T47D (cell line): ENCODE results near the gene BHLHE40.
"Not testable (repeated sequence)": the region's sequence is repeated elsewhere in the genome, so short reads cannot be mapped to it uniquely, and the experiment has no call there.

Experiments used
- DNase-seq, 2 experiments: peaks; one replicate each; pipeline versions ENCODE4 v3.0.0 to v3.0.0-alpha.2; 2011 to 2012; ENCODE audit warnings: low read depth in 1 of 2, low spot score in 1 of 2
- JUND ChIP-seq: IDR thresholded peaks from 2 replicates; pipeline ENCODE4 v1.6.1; 2012; ENCODE audit warnings: low read depth
- in situ Hi-C: cut with HindIII; loops from 2 replicates; pipeline ENCODE4 v1.10.0; 2016; ENCODE audit warnings: low sequenced_read_pairs, low pct_unique_long_range_greater_than_20kb

Gene BHLHE40

DNA sequence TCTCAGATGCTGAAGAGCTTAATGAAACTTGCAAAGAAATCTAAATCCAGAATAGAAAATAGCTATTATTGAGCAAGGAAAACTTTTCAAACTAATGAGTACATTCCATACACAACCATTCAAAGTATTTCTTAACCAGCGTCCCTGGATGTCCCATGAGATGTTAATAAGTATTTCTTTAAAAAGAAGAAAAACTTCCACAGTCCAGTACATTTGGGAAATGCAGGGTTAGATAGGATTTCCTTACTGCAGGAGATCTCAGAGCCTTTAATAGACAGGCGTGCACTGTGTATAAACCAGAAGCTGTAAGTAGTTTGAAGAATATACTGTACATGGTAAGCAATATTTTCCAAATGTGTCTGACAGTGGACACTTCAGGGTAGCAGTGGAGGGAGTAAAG is 29.6 kb upstream of the BHLHE40 start:
- TF ChIP-seq JUND, result no peak
- in situ Hi-C loops, result no loop called here
- DNase-seq, result no peak

DNA sequence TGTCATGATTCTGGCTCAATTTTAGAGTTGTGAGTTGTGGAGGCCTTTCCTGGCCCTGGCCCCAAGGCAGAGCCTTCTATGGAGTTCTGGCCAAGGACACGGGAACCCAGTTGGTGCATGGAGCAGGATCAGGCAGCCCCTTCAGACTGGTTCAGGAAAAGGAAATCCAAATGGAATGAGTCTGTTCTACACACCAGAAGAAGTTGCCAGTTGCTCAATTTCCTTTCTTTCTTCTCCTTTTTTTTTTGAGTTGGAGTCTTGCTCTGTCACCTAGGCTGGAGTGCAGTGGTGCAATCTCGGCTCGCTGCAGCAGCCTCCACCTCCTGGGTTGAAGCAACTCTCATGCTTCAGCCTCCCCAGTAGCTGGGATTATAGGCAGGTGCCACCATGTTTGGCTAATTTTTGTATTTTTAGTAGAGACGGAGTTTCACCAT is 28.9 kb upstream of the BHLHE40 start:
- in situ Hi-C loops, result no loop called here
- TF ChIP-seq JUND, result no peak
- no peak for DNase-seq

DNA sequence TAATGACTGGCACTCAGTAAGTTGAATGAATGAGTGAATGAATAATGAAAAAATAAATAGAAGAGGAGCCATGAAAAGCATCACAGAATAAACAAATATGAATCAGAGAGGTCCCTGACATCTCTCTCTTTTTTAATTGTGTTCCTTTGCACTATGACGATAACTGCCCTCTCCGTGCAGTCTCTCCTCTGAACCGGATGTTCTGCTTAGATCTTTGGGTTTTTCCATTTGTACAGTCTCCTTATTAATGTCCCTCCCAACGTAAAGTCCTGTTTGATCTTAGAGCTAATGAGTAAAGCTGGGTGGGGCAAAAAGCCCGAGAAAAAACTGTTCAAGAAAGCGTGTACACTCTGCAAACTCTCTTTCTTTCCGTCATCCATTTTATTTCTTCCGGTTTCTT is 28.3 kb upstream of the BHLHE40 start:
- DNase-seq, result no peak
- no peak for TF ChIP-seq JUND
- in situ Hi-C loops, result no loop called here

DNA sequence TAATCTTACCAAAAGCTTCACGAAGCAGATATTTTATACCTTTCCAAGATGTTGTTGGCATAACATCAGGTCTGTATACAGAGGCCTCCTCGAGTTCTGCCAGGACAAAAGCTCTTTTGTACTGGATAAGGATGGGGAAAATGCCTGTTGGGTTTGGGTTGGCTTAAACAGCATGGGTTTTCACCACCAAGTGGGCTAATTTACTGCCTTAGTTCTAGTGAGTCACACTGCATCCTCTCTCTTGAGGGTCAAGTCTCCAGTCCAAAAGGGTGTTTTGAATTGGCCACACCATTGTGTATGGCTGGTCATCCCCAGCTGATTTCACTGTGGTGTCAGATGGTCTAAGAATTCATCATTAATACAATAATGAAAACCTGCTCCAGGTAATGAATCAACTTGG is 26.1 kb upstream of the BHLHE40 start:
- no peak for TF ChIP-seq JUND
- DNase-seq, result no peak
- in situ Hi-C loops, result no loop called here

GRCh38 chr3:4954256-4955000 is 24.8 kb upstream of the BHLHE40 start:
- no peak for DNase-seq
- TF ChIP-seq JUND, result no peak
- in situ Hi-C loops, result no loop called here

DNA sequence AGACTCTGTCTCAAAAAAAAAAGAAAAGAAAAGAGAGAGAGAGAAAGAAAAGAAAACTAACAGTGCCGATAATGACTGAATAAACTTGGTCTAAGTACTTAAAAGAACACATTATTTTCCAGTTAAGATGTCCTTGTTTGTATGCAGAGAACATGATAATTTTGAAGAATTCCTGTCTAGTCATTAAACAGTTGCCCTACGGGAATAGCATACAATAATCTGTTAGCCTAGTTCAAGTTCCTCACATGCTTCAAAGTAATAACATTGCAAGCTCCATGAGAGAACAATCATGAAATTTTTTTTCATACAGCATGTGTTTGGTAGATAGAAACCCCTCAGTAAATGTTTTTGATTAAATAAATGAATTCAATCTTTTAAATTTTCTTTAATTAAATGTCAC is 23.1 kb upstream of the BHLHE40 start:
- DNase-seq, result no peak
- no peak for TF ChIP-seq JUND
- in situ Hi-C loops, result no loop called here

GRCh38 chr3:4956738-4957137 is 22.5 kb upstream of the BHLHE40 start:
- in situ Hi-C loops, result no loop called here
- no peak for TF ChIP-seq JUND
- DNase-seq, result no peak

- no peak for DNase-seq
- no peak for TF ChIP-seq JUND
- in situ Hi-C loops, result no loop called here
These were observed 21.3 kb upstream of the BHLHE40 start for GRCh38 chr3:4957978-4958377.

GRCh38 chr3:4959180-4959579 is 20.1 kb upstream of the BHLHE40 start:
- in situ Hi-C loops, result no loop called here
- no peak for TF ChIP-seq JUND
- no peak for DNase-seq

- in situ Hi-C loops, DNase-seq: not testable (repeated sequence)
These were observed 17.4 kb upstream of the BHLHE40 start for GRCh38 chr3:4961865-4962264.

DNA sequence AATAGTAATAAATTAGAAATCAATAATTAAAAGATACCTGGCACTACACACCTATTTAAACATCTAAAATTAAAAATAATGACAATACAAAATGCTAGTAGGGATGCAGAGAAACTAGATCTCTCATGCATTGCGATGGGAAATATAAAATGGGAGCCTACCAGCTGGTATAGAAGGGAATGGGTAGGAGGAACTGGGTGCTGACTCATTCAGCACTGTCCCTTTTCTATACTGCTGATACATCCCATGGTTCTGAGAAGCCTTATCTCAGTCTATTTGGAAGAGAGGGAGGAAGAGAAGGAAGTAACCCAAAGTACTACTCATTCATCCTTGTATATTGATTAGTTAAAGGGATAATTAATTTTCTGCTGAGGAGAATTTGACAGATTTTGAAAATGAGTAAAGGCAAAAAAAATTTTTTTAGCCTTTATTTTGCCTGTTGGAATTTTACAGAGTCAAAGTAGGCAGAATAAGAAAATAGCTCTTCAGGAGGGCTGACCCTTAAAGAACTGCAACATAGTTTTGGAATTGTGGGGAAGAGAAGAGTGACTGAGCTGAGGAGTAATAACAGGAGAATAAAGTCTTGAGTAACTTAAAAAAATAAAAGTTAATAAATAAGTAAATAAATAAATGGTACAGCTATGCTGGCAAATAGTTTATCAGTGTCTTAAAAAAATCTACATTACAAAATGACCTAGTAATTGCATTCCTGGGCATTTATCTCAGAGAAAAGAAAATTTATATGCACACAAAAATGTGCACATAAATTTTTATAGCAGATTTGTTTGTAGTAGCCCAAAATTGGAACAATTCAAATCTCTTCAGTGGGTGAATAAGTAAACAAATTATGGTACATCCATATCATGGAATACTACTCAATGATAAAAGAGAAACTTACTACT is 15.3 kb upstream of the BHLHE40 start:
- TF ChIP-seq JUND, result no peak
- DNase-seq, result no peak
- in situ Hi-C loops, result no loop called here

DNA sequence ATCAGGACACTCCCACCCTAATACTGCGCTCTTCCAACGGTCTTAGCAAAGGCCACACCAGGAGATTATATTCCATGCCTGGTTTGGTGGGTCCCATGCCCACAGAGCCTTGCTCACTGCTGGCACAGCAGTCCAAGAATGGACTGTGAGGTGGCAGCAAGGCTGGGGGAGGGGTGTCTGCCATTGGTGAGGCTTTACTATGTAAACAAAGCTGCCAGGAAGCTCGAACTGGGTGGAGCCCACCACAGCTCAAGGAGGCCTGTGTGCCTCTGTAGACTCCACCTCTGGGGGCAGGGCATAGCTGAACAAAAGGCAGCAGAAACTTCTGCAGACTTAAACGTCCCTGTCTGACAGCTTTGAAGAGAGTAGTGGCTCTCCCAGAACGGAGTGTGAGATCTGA is 13.2 kb upstream of the BHLHE40 start:
- in situ Hi-C loops, DNase-seq: not testable (repeated sequence)

DNA sequence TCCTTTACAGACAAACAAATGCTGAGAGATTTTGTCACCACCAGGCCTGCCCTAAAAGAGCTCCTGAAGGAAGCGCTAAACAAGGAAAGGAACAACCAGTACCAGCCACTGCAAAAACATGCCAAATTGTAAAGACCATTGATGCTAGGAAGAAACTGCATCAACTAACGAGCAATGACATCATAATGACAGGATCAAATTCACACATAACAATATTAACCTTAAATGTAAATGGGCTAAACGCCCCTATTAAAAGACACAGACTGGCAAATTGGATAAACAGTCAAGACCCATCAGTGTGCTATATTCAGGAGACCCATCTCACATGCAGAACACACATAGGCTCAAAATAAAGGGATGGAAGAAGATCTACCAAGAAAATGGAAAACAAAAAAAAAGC is 11.6 kb upstream of the BHLHE40 start:
- DNase-seq, in situ Hi-C loops: not testable (repeated sequence)

DNA sequence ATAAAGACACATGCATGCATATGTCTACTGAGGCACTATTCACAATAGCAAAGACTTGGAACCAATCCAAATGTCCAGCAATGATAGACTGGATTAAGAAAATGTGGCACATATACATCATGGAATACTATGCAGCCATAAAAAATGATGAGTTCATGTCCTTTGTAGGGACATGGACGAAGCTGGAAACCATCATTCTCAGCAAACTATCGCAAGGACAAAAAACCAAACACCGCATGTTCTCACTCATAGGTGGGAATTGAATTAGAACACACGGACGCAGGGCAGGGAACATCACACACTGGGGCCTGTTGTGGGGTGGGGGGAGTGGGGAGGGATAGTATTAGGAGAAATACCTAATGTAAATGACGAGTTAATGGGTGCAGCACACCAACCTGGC is 7.8 kb upstream of the BHLHE40 start:
- in situ Hi-C loops, DNase-seq: not testable (repeated sequence)
